Ishikawa (cell line): ENCODE measurements around the gene SLIT3.

ENCODE experiments used
- CEBPB ChIP-seq: IDR thresholded peaks from 2 replicates; pipeline ENCODE4 v1.6.1; 2012
- CREB1 ChIP-seq: IDR thresholded peaks from 2 replicates; pipeline ENCODE4 v1.6.1; 2012; ENCODE audit warnings: low read depth
- EGR1 ChIP-seq: IDR thresholded peaks from 2 replicates; pipeline ENCODE4 v1.6.1; 2012
- EP300 ChIP-seq: IDR thresholded peaks from 2 replicates; pipeline ENCODE4 v1.6.1; 2012; ENCODE audit warnings: borderline replicate concordance
- FOXM1 ChIP-seq: IDR thresholded peaks from 2 replicates; pipeline ENCODE4 v1.6.1; 2012; ENCODE audit warnings: low read depth, borderline replicate concordance
- MAX ChIP-seq: IDR thresholded peaks from 2 replicates; pipeline ENCODE4 v1.6.1; 2012
- NFIC ChIP-seq: IDR thresholded peaks from 2 replicates; pipeline ENCODE4 v1.6.1; 2012
- RAD21 ChIP-seq: IDR thresholded peaks from 2 replicates; pipeline ENCODE4 v1.6.1; 2012; ENCODE audit warnings: low read depth
- REST ChIP-seq: IDR thresholded peaks from 2 replicates; pipeline ENCODE4 v1.6.1; 2012; ENCODE audit warnings: low read depth, mild to moderate bottlenecking
- TAF1 ChIP-seq: IDR thresholded peaks from 2 replicates; pipeline ENCODE4 v1.6.1; 2012; ENCODE audit warnings: low read depth, mild to moderate bottlenecking
- TCF12 ChIP-seq: IDR thresholded peaks from 2 replicates; pipeline ENCODE4 v1.6.1; 2012; ENCODE audit warnings: low read depth
- TEAD4 ChIP-seq: IDR thresholded peaks from 2 replicates; pipeline ENCODE4 v1.6.1; 2012
- USF1 ChIP-seq: IDR thresholded peaks from 2 replicates; pipeline ENCODE4 v1.6.1; 2012
- YY1 ChIP-seq: IDR thresholded peaks from 2 replicates; pipeline ENCODE4 v1.6.1; 2012; ENCODE audit warnings: low read depth
- ZBTB7A ChIP-seq: IDR thresholded peaks from 2 replicates; pipeline ENCODE4 v1.6.1; 2012; ENCODE audit warnings: low read depth

The SLIT3 gene

GRCh38 chr5:168755548-168756093 is 545.3 kb downstream of the SLIT3 start:
- TF ChIP-seq CREB1 (no peak), NFIC (no peak)

GRCh38 chr5:168753691-168754254 is 547.2 kb downstream of the SLIT3 start:
- TF ChIP-seq FOXM1 (no peak), TAF1 (no peak), CREB1 (no peak), TCF12 (no peak), NFIC (no peak), ZBTB7A (no peak), REST (no peak), CEBPB (no peak), EP300 (no peak), RAD21 (no peak), YY1 (no peak), TEAD4 (no peak), MAX (no peak), EGR1 (no peak), USF1 (no peak)

GRCh38 chr5:168752416-168753190 is 548.3 kb downstream of the SLIT3 start:
- TF ChIP-seq EP300, result no peak
- TF ChIP-seq REST, result no peak
- TF ChIP-seq MAX, result no peak
- no peak for TF ChIP-seq RAD21
- no peak for TF ChIP-seq YY1
- TF ChIP-seq TCF12, result no peak
- no peak for TF ChIP-seq TEAD4
- no peak for TF ChIP-seq CREB1
- TF ChIP-seq EGR1, result no peak
- TF ChIP-seq NFIC, result no peak
- TF ChIP-seq TAF1, result no peak

GRCh38 chr5:168752012-168752411 is 548.9 kb downstream of the SLIT3 start:
- no peak for TF ChIP-seq YY1
- no peak for TF ChIP-seq TEAD4
- TF ChIP-seq EGR1, result no peak
- TF ChIP-seq CEBPB, result no peak
- no peak for TF ChIP-seq TAF1
- TF ChIP-seq NFIC, result no peak
- TF ChIP-seq RAD21, result no peak
- TF ChIP-seq USF1, result no peak
- no peak for TF ChIP-seq MAX
- no peak for TF ChIP-seq FOXM1
- TF ChIP-seq CREB1, result no peak

GRCh38 chr5:168750926-168751325 is 550.0 kb downstream of the SLIT3 start:
- no peak for TF ChIP-seq USF1
- TF ChIP-seq MAX, result no peak
- TF ChIP-seq RAD21, result no peak
- no peak for TF ChIP-seq FOXM1
- no peak for TF ChIP-seq REST
- TF ChIP-seq TCF12, result no peak
- no peak for TF ChIP-seq NFIC
- TF ChIP-seq CREB1, result no peak
- no peak for TF ChIP-seq TEAD4
- TF ChIP-seq EGR1, result no peak
- no peak for TF ChIP-seq EP300
- TF ChIP-seq ZBTB7A, result no peak
- no peak for TF ChIP-seq CEBPB
- no peak for TF ChIP-seq YY1
